ENCODE data around the gene KCNK16.
A peak's percentile ranks its signal among the peaks of the same experiment; 100 is the strongest.

- TF ChIP-seq POLR2A (IDR thresholded peaks at IDR 0.05) (no peak), CTCF (IDR thresholded peaks at IDR 0.05) (peak; percentile 76 to 90 (median 82))
These were observed 19.7 kb downstream of the KCNK16 start for GRCh38 chr6:39302669-39303424.

Data from heart left ventricle (tissue), 13 donors.